Hematopoietic multipotent progenitor cell treated with erythropoietin and hydrocortisone succinate and interleukin-3 and kit ligand, for 8 days (in vitro differentiated cells): ENCODE measurements around the gene MKRN2OS.

Source experiments
- DNase-seq: peaks from one replicate; pipeline ENCODE4 v3.0.0-alpha.2; 2015

Gene MKRN2OS, protein sequence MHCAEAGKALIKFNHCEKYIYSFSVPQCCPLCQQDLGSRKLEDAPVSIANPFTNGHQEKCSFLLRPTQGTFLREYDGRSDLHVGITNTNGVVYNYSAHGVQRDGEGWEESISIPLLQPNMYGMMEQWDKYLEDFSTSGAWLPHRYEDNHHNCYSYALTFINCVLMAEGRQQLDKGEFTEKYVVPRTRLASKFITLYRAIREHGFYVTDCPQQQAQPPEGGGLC

DNA sequence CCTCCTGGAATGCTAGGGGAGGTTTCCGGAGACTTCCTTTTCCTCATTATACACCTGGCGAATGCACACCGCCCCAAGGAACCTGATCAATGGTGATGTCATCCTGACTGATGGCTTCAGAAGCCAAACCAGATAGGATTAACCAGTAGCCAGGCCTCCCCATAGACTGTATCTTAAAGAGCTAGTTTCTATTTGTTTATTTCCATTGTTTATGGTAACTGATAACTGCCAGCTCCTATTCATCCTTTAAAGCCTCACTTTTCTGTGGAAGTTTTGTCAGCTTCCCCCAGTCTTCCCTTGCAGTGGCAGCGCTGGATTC lies at the start of gene MKRN2OS:
Gene MKRN2OS (minus strand): TSS at position 27 of the 319 bp plus-strand sequence. CDS start 35 bp downstream, outside the sequence.
- DNase-seq = no peak

- no peak for DNase-seq
Observed at GRCh38 chr3:12593473-12593872, 48.2 kb upstream of the MKRN2OS start.

GRCh38 chr3:12591997-12592715 lies 46.9 kb upstream of the MKRN2OS start:
- no peak for DNase-seq

GRCh38 chr3:12591456-12591855 lies 46.2 kb upstream of the MKRN2OS start:
- DNase-seq = no peak

- no peak for DNase-seq
Observed at GRCh38 chr3:12590096-12590495, 44.8 kb upstream of the MKRN2OS start.

- no peak for DNase-seq
Observed at GRCh38 chr3:12588039-12589009, 43.0 kb upstream of the MKRN2OS start.

GRCh38 chr3:12586403-12586802 lies 41.1 kb upstream of the MKRN2OS start:
- DNase-seq = no peak

GRCh38 chr3:12585970-12586369 lies 40.7 kb upstream of the MKRN2OS start:
- DNase-seq = no peak

- no peak for DNase-seq
Observed at GRCh38 chr3:12585181-12585580, 39.9 kb upstream of the MKRN2OS start.

DNA sequence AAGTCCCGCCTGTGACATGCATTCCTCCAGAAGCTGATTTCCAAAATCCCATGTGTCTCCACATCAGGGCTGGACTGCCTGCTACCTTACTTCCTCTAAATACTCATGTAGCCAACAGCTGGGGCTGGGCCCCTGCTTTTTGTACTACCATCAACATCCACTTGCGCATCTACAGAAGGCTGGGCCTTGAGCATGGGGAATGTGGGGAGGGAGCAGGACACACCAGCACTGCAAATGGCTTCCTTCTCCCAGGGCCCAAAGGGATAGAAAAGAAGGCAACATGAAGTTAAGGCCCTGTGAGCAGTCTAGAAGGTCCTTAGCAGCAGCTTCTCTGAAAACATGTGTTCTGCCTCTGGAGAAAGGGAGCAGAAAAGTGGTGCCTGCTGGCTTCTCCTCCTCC lies 38.8 kb upstream of the MKRN2OS start:
- DNase-seq = no peak

- DNase-seq = no peak
Observed at GRCh38 chr3:12583280-12583679, 38.0 kb upstream of the MKRN2OS start.

DNA sequence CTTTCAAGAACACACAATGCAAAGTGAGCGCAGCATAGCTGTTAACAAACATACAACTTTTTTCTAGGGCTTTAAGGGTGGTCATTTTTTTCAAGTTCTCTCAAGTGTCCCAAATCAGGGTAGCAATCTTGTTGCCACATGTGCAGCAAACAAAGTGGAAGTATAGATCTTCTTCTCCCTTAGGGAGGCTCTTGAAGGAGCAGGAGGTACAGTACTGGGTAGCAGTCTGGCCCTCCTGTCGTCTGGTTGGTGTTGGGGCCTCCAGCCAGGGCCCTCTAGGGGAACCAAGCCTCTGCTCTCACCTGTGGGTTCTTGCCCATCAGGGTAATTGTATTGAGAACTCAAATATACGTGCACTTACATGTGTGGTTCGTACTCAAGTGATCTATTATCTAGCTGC lies 37.4 kb upstream of the MKRN2OS start:
- no peak for DNase-seq

DNA sequence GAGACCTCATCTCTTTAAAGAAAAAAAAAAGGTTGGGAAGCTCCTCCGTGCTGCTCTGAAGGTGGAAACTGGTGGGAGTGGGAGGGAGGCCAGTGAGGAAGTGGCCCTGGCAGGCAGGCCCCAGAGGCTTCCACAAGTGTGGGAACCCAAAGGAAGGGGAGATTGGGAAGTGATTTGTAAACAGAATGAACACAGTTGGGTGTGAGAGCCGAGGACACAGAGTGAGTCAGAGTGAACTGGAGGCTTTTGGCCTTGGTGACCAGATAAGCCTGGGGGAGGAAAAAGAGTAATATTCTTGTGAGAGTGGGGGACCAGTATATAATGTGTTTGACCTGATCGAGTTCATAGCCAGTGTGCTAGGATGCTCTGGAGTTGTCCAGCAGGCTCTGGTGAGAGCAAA lies 34.6 kb upstream of the MKRN2OS start:
- DNase-seq = no peak

GRCh38 chr3:12579456-12579855 lies 34.2 kb upstream of the MKRN2OS start:
- DNase-seq = no peak

- DNase-seq = no peak
Observed at GRCh38 chr3:12578742-12579141, 33.4 kb upstream of the MKRN2OS start.

GRCh38 chr3:12577379-12577778 lies 32.1 kb upstream of the MKRN2OS start:
- DNase-seq = no peak

GRCh38 chr3:12574661-12575060 lies 29.4 kb upstream of the MKRN2OS start:
- no peak for DNase-seq

- DNase-seq = no peak
Observed at GRCh38 chr3:12574131-12574530, 28.8 kb upstream of the MKRN2OS start.

- DNase-seq = no peak
Observed at GRCh38 chr3:12571986-12572385, 26.7 kb upstream of the MKRN2OS start.

GRCh38 chr3:12569836-12570235 lies 24.5 kb upstream of the MKRN2OS start:
- DNase-seq = no peak

GRCh38 chr3:12568747-12569146 lies 23.4 kb upstream of the MKRN2OS start:
- DNase-seq = no peak

- DNase-seq = no peak
Observed at GRCh38 chr3:12566976-12567375, 21.7 kb upstream of the MKRN2OS start.

- DNase-seq = no peak
Observed at GRCh38 chr3:12562451-12562850, 17.2 kb upstream of the MKRN2OS start.

GRCh38 chr3:12561397-12561796 lies 16.1 kb upstream of the MKRN2OS start:
- DNase-seq = no peak
